Stomach (tissue), 4 donors: ENCODE data around the gene ATP6V1C2.

Experiments used
- EP300 ChIP-seq: sonication (generic); formaldehyde crosslinking; IDR thresholded peaks from one replicate; pipeline ENCODE4 v1.6.1; 2017; ENCODE audit warnings: antibody characterized with exemption
- POLR2A ChIP-seq, 4 donors: fragments of 450-650 bp; IDR thresholded peaks; one replicate each; pipeline ENCODE4 v1.6.1; 2016; ENCODE audit warnings: antibody characterized with exemption in 4 of 4, control low read depth in 2 of 4, mild to moderate bottlenecking in 1 of 4, moderate library complexity in 1 of 4
- POLR2AphosphoS5 ChIP-seq, 3 donors: sonication (generic); formaldehyde crosslinking; IDR thresholded peaks; one replicate each; pipeline ENCODE4 v1.6.1; 2016; ENCODE audit warnings: antibody characterized with exemption in 3 of 3
- TF ChIP-seq, protein P1 (sequence below), 7 experiments: fragments of 450-650 bp in 4 of 7; fragments of 200-600 bp in 3 of 7; sonication (generic) in 3 of 7; IDR thresholded peaks; one replicate each; pipeline ENCODE4 v1.5.1; 2016 to 2019; ENCODE audit warnings: antibody characterized with exemption in 7 of 7, control low read depth in 2 of 7, mild to moderate bottlenecking in 1 of 7

- TF ChIP-seq, protein P1, sequence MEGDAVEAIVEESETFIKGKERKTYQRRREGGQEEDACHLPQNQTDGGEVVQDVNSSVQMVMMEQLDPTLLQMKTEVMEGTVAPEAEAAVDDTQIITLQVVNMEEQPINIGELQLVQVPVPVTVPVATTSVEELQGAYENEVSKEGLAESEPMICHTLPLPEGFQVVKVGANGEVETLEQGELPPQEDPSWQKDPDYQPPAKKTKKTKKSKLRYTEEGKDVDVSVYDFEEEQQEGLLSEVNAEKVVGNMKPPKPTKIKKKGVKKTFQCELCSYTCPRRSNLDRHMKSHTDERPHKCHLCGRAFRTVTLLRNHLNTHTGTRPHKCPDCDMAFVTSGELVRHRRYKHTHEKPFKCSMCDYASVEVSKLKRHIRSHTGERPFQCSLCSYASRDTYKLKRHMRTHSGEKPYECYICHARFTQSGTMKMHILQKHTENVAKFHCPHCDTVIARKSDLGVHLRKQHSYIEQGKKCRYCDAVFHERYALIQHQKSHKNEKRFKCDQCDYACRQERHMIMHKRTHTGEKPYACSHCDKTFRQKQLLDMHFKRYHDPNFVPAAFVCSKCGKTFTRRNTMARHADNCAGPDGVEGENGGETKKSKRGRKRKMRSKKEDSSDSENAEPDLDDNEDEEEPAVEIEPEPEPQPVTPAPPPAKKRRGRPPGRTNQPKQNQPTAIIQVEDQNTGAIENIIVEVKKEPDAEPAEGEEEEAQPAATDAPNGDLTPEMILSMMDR (IDR thresholded peaks at IDR 0.05): no peak
- TF ChIP-seq POLR2AphosphoS5 (IDR thresholded peaks at IDR 0.05) (no peak), EP300 (no peak), POLR2A (IDR thresholded peaks at IDR 0.05) (no peak)
These were observed 98.4 kb downstream of the ATP6V1C2 start for GRCh38 chr2:10819714-10820314.
